PC-3 (cell line): ENCODE results near the gene PPEF2. TPM values are rescaled to one million over a fixed set of nuclear protein-coding genes. Genes with fewer than 3 reads are reported as not detected.

ENCODE experiments used
- ATAC-seq: fragments of 200-7000 bp; cut with Tn5 transposase; 2 replicates; pipeline ENCODE4 v1.9.1; 2020; ENCODE audit warnings: mild to moderate bottlenecking, moderate library complexity
- BruUV-seq: library from RNA; stranded (reverse); fragments of 400-500 nt; replicated peaks from 2 replicates; lab custom pipeline; 2021; lab: Mats Ljungman, UMichigan
- CTCF ChIA-PET: fragments of 300-600 bp; sonication (Branson Sonifier 250); formaldehyde crosslinking; loops from one replicate; lab custom pipeline; 2022; ENCODE audit warnings: antibody characterized with exemption; lab: Charles Lee
- POLR2A ChIA-PET: fragments of 300-600 bp; sonication (Branson Sonifier 250); formaldehyde crosslinking; loops from one replicate; lab custom pipeline; 2022; ENCODE audit warnings: antibody characterized with exemption; ENCODE audit not compliant: unreplicated experiment; lab: Charles Lee
- DNase-seq: peaks from one replicate; pipeline ENCODE4 v3.0.0-alpha.2; 2015
- H2AFZ ChIP-seq: fragments of 300-600 bp; sonication (generic); 2 replicates; pipeline ENCODE4 v1.6.0; 2016; ENCODE audit warnings: antibody characterized with exemption, low read length
- H3F3A ChIP-seq: fragments of 300-600 bp; sonication (generic); one replicate; pipeline ENCODE4 v1.6.0; 2017; ENCODE audit warnings: antibody characterized with exemption, low read length, control low read depth, mild to moderate bottlenecking; ENCODE audit not compliant: unreplicated experiment
- H3K27ac ChIP-seq: fragments of 300-600 bp; sonication (generic); 2 replicates; pipeline ENCODE4 v1.5.1; 2016; ENCODE audit warnings: mild to moderate bottlenecking, low read length
- H3K27me3 ChIP-seq: fragments of 300-600 bp; sonication (generic); 2 replicates; pipeline ENCODE4 v1.6.1; 2016; ENCODE audit warnings: low read length, mixed read lengths
- H3K36me3 ChIP-seq: fragments of 300-600 bp; sonication (generic); 2 replicates; pipeline ENCODE4 v1.6.1; 2016; ENCODE audit warnings: low read depth, mixed run types, low read length, mixed read lengths
- H3K4me1 ChIP-seq: fragments of 300-600 bp; sonication (generic); 2 replicates; pipeline ENCODE4 v1.5.1; 2016; ENCODE audit warnings: low read length; ENCODE audit not compliant: insufficient read depth
- H3K4me2 ChIP-seq: fragments of 300-600 bp; sonication (generic); 2 replicates; pipeline ENCODE4 v1.6.0; 2016; ENCODE audit warnings: low read length
- H3K4me3 ChIP-seq: fragments of 300-600 bp; sonication (generic); 2 replicates; pipeline ENCODE4 v1.5.1; 2016; ENCODE audit warnings: mild to moderate bottlenecking, low read length, mixed read lengths
- H3K79me2 ChIP-seq: fragments of 300-600 bp; sonication (generic); 2 replicates; pipeline ENCODE4 v1.6.1; 2017; ENCODE audit warnings: low read length, mixed read lengths
- H3K9ac ChIP-seq: fragments of 300-600 bp; sonication (generic); 2 replicates; pipeline ENCODE4 v1.6.0; 2016; ENCODE audit warnings: mild to moderate bottlenecking, low read length
- H3K9me2 ChIP-seq: fragments of 300-600 bp; sonication (generic); replicated peaks from 2 replicates; pipeline ENCODE4 v1.6.1; 2016; ENCODE audit warnings: mixed run types, low read length, mixed read lengths
- H3K9me3 ChIP-seq: fragments of 300-600 bp; sonication (generic); 2 replicates; pipeline ENCODE4 v1.6.1; 2016; ENCODE audit warnings: low read length, mixed read lengths
- H4K20me1 ChIP-seq: fragments of 300-600 bp; sonication (generic); 2 replicates; pipeline ENCODE4 v1.6.1; 2016; ENCODE audit warnings: low read length, mixed read lengths
- CTCF ChIP-seq: fragments of 300-600 bp; sonication (generic); conservative IDR thresholded peaks from 2 replicates; pipeline ENCODE4 v1.5.1; 2017; ENCODE audit warnings: antibody characterized with exemption, low read depth, mild to moderate bottlenecking, low read length
- EZH2 ChIP-seq: fragments of 300-600 bp; sonication (generic); IDR thresholded peaks from one replicate; pipeline ENCODE4 v1.6.1; 2017; ENCODE audit warnings: antibody characterized with exemption, mild to moderate bottlenecking, low read length; ENCODE audit not compliant: unreplicated experiment
- EZH2phosphoT487 ChIP-seq: fragments of 300-600 bp; sonication (generic); IDR thresholded peaks from 2 replicates; pipeline ENCODE4 v1.6.1; 2018; ENCODE audit warnings: mild to moderate bottlenecking, antibody characterized with exemption, low read length, borderline replicate concordance
- intact Hi-C: fragments of 100-400 bp; cut with micrococcal nuclease; formaldehyde crosslinking; loops from 2 replicates; pipeline ENCODE4 v1.9.0; 2023
- total RNA-seq: library from RNA; depleted of rRNA; stranded (reverse); fragments of >200 nt; gene quantifications from 2 replicates; pipeline ENCODE4 v1.2.3, GENCODE V29; 2014

PPEF2 gene
- total RNA-seq, 1 experiment from 2014 or later: 0.04 TPM

DNA sequence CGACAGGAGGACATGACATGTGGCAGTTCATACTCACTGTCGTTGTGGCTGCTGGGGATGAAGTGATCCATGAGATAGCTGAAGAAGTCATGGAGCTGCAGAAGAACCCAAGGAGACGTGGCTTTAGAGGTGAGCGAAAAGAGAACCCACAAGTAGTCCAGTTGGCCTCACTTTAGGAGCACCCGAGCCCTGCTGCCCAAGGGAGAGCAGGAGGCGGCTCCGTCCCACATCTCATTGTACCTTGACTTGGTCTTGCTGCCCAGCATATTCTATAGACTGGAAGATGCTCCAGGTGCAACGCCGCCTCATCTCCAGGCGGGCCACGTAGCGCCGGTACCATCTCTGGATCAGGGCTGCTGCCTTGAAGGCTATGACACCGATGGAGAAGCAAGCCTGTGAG lies 10.6 kb downstream of the PPEF2 start:
- no peak overlapping the region for H3K4me3 ChIP-seq
- POLR2A ChIA-PET: no interaction called here
- no TSS peak for BruUV-seq

GRCh38 chr4:75889537-75890199 lies 12.6 kb downstream of the PPEF2 start:
- no TSS peak for BruUV-seq
- CTCF ChIA-PET: no interaction called here
- Histone ChIP-seq H3K79me2 (no peaks in the 10 kb centered on the region), H3K27ac (no peak overlapping the region), H3K4me3 (no peak overlapping the region), H3K4me2 (no peak overlapping the region), H3K36me3 (no peaks in the 10 kb centered on the region), H3K9me3 (no peaks in the 10 kb centered on the region), H3K4me1 (no peaks in the 10 kb centered on the region), H3K27me3 (no peaks in the 10 kb centered on the region), H4K20me1 (no peaks in the 10 kb centered on the region), H3F3A (no peaks in the 10 kb centered on the region), H3K9ac (no peak overlapping the region), H3K9me2 (no peaks in the 10 kb centered on the region), H2AFZ (no peak overlapping the region)
- DNase-seq (no peak), ATAC-seq (no peak)
- no peak for TF ChIP-seq EZH2phosphoT487
- TF ChIP-seq EZH2: no peak
- TF ChIP-seq CTCF: no peak
- intact Hi-C loops: no loop called here
- POLR2A ChIA-PET: no interaction called here

More for the DNA sequence above, 10.6 kb downstream of the PPEF2 start:
- H3K4me2 ChIP-seq: no peak overlapping the region
- intact Hi-C loops: no loop called here
- no peak overlapping the region for H3K9ac ChIP-seq
- no peaks in the 10 kb centered on the region for H3K36me3 ChIP-seq
- H3F3A ChIP-seq: no peaks in the 10 kb centered on the region
- no peak overlapping the region for H3K27ac ChIP-seq
- H3K4me1 ChIP-seq: no peaks in the 10 kb centered on the region
- no peak for TF ChIP-seq EZH2phosphoT487
- no peak for TF ChIP-seq CTCF
- no peak for TF ChIP-seq EZH2
- H3K79me2 ChIP-seq: no peaks in the 10 kb centered on the region
- H3K9me3 ChIP-seq: no peaks in the 10 kb centered on the region
- no peaks in the 10 kb centered on the region for H3K9me2 ChIP-seq
- no peak for DNase-seq
- no peaks in the 10 kb centered on the region for H3K27me3 ChIP-seq
- H2AFZ ChIP-seq: no peak overlapping the region
- H4K20me1 ChIP-seq: no peaks in the 10 kb centered on the region
- CTCF ChIA-PET: no interaction called here
- ATAC-seq: no peak

- intact Hi-C loops: no loop called here
- H3K4me3 ChIP-seq: no peak overlapping the region
- ATAC-seq: no peak
Observed at GRCh38 chr4:75886104-75886503, 16.1 kb downstream of the PPEF2 start.

More at GRCh38 chr4:75886104-75886503, 16.1 kb downstream of the PPEF2 start:
- ChIA-PET POLR2A (no interaction called here), CTCF (no interaction called here)
- H3K9me3 ChIP-seq: no peaks in the 10 kb centered on the region
- no TSS peak for BruUV-seq
- no peak for TF ChIP-seq CTCF
- TF ChIP-seq EZH2phosphoT487: no peak
- TF ChIP-seq EZH2: no peak
- H4K20me1 ChIP-seq: no peaks in the 10 kb centered on the region
- H3K9ac ChIP-seq: no peak overlapping the region
- no peak overlapping the region for H2AFZ ChIP-seq
- H3K27ac ChIP-seq: no peak overlapping the region
- no peak overlapping the region for H3K4me2 ChIP-seq
- H3F3A ChIP-seq: no peaks in the 10 kb centered on the region
- H3K9me2 ChIP-seq: no peaks in the 10 kb centered on the region
- H3K36me3 ChIP-seq: no peaks in the 10 kb centered on the region
- no peaks in the 10 kb centered on the region for H3K4me1 ChIP-seq
- DNase-seq: no peak
- no peaks in the 10 kb centered on the region for H3K27me3 ChIP-seq
- no peaks in the 10 kb centered on the region for H3K79me2 ChIP-seq
